Fibroblast of skin of abdomen (primary cell): Measurements from ENCODE around the gene CHST1.

Experiments used
- DNase-seq: peaks from one replicate; pipeline ENCODE4 v3.0.0-alpha.2; 2013

The CHST1 gene

GRCh38 chr11:45643598-45644260 is 21.7 kb downstream of the CHST1 start:
- no peak for DNase-seq

GRCh38 chr11:45641961-45642360 is 23.5 kb downstream of the CHST1 start:
- no peak for DNase-seq

GRCh38 chr11:45638051-45638450 is 27.4 kb downstream of the CHST1 start:
- no peak for DNase-seq

GRCh38 chr11:45635907-45636306 is 29.5 kb downstream of the CHST1 start:
- no peak for DNase-seq

GRCh38 chr11:45625611-45626010 is 39.8 kb downstream of the CHST1 start:
- DNase-seq: no peak

GRCh38 chr11:45624095-45624494 is 41.3 kb downstream of the CHST1 start:
- no peak for DNase-seq

- DNase-seq: no peak
Observed at GRCh38 chr11:45622861-45623260, 42.6 kb downstream of the CHST1 start.

- no peak for DNase-seq
Observed at GRCh38 chr11:45622283-45622682, 43.1 kb downstream of the CHST1 start.

- no peak for DNase-seq
Observed at GRCh38 chr11:45621588-45621987, 43.8 kb downstream of the CHST1 start.

- no peak for DNase-seq
Observed at GRCh38 chr11:45620243-45620642, 45.2 kb downstream of the CHST1 start.

- DNase-seq: no peak
Observed at GRCh38 chr11:45618897-45619296, 46.5 kb downstream of the CHST1 start.

- DNase-seq: no peak
Observed at GRCh38 chr11:45617871-45618601, 47.4 kb downstream of the CHST1 start.

GRCh38 chr11:45616802-45617549 is 48.4 kb downstream of the CHST1 start:
- no peak for DNase-seq

GRCh38 chr11:45615182-45615792 is 50.1 kb downstream of the CHST1 start:
- DNase-seq: no peak

- DNase-seq: no peak
Observed at GRCh38 chr11:45614196-45614828, 51.1 kb downstream of the CHST1 start.

- DNase-seq: no peak
Observed at GRCh38 chr11:45610627-45611026, 54.8 kb downstream of the CHST1 start.

GRCh38 chr11:45609902-45610301 is 55.5 kb downstream of the CHST1 start:
- no peak for DNase-seq

- no peak for DNase-seq
Observed at GRCh38 chr11:45609337-45609736, 56.1 kb downstream of the CHST1 start.

GRCh38 chr11:45607995-45608394 is 57.4 kb downstream of the CHST1 start:
- DNase-seq: no peak

GRCh38 chr11:45606514-45607281 is 58.7 kb downstream of the CHST1 start:
- DNase-seq: no peak

- no peak for DNase-seq
Observed at GRCh38 chr11:45605051-45605450, 60.4 kb downstream of the CHST1 start.
